Activated CD4-positive, CD25-positive, alpha-beta regulatory T cell (primary cell): ENCODE measurements around the gene TMEM187.
"Not testable (repeated sequence)": the region's sequence is repeated elsewhere in the genome, so short reads cannot be mapped to it uniquely, and the experiment has no call there.

ENCODE experiments used
- DNase-seq, 4 experiments: peaks; one replicate each; lab custom pipeline; 2025; lab: John Stamatoyannopoulos, UW

Gene TMEM187

GRCh38 chrX:153971450-153972367 lies 845 bp upstream of the TMEM187 start, which contains the start of gene HCFC1:
Gene HCFC1, minus strand, starts transcription at chrX:153971818. Its CDS starts 978 bp downstream, at chrX:153970840.
- peak; percentile 69 to 83 (median 78) for DNase-seq

GRCh38 chrX:153973127-153974002 lies 811 bp downstream of the TMEM187 start:
- DNase-seq, result no peak

DNA sequence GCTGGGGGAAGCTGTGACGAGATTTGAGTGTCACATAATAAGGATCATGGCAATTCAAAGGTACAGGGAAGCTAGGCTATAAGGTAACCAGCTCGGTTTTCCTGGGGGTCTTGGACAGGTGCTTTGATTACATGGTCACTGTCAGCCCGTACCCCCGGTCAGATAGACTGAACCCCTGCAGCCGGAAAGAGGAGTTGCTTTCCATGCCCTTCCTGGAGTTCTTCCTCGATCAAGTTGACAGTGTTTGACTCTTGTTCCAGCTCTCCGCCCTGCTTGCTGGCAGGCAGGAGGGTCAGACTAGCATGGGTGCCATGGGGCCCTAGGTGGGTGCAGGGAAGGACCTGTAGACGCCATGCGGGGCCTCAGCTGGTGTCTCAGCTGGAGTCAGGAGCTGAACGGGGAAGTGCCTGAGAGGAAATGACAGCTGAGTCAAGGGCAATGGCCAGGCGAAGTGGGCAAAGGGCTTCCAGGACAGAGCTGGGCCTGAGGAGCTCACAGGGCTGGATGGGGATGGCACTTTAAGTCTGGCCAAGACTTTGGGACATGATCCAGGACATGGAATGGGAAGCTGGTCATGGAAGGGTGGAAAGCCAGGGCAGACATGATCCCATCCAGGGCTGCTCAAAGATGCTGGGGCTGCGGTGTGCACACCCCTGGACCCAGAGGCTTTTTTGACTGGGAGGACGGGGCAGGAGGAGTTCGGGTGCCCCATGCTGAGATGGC lies 1.6 kb downstream of the TMEM187 start:
- no peak for DNase-seq

- DNase-seq, result no peak
Observed at GRCh38 chrX:153974726-153975286, 2.3 kb downstream of the TMEM187 start.

DNA sequence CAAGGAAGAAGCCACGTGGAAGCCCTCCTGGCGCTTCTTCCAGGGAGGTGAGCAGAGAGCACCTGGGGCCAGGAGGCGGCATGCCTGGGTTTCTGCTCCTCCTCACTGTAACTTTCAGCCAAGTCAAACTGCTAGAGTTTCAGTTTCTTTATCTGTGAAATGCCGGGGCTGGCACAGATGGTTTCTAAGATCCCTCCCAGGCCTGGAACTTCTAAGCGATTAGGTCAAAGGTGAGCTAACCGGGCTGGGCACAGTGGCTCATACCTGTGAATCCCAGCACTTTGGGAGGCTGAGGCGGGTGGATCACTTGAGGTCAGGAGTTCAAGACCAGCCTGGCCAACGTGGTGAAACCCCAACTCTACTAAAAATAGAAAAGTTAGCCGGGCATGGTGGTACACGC lies 7.8 kb downstream of the TMEM187 start:
- not testable (repeated sequence) for DNase-seq

DNA sequence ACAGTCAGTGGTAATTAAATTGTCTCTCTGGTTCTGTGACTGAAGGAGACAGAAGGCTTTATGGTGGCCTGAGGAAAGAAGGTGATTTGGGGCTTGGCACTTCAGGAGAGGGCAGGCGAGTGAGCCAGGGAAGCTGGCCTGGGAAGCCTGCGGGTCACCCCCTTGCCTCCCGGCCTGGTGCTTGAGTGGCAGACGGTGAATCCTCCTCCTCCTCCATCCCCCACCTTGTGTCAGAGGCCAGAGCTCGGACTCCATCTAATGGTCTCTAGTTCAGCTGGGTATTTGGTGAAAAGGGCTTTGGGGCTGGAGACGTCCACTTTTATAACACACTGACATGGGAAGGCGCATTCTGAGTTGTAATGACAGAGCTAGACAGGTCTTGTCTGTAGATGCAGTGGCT lies 8.7 kb downstream of the TMEM187 start:
- no peak for DNase-seq

DNA sequence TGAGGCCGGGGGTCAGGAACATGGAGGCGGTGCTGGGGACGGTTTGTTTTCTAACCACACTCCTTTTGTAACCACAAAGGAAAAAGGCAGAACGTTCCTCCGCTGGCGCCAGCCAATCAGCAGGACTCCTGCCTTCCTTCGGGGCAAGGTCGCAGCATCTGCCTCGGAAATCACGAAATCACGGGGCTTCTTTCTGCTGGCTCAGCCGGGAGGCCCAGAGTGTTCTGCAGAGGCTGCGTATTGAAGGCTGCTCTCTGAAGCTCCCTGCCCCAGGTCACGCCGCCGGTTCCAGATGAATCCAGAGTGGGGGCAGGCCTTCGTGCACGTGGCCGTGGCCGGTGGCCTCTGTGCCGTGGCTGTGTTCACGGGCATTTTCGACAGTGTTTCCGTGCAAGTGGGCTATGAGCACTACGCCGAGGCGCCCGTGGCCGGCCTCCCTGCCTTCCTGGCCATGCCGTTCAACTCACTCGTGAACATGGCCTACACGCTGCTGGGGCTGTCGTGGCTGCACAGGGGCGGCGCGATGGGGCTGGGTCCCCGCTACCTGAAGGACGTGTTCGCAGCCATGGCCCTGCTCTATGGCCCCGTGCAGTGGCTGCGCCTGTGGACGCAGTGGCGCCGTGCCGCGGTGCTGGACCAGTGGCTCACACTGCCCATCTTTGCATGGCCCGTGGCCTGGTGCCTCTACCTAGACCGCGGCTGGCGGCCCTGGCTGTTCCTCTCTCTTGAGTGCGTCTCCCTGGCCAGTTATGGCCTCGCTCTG lies 9.4 kb downstream of the TMEM187 start:
- no peak for DNase-seq

DNA sequence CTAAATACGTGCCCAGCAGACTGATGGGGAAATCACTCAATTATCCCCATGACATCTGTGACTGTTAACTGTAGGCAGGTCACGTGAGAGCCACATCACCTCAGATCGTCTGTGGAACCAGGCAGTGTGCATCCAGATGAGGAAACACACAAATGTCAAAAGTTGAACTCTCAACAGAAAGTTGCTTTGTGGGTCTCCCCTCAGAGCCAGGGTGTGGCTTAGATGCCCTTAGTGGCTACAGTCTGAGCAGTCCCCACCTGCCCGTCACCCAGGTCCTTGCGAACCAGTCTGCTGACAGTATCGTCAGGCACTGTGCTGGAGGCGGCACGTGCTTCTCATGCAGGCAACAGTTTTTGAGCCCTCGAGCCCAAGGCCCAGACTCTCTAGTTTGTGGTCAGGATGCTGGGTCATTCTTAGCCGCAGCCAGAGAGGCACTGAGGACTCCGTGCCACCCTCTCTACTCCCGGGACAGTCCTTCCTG lies 10.8 kb downstream of the TMEM187 start:
- no peak for DNase-seq

GRCh38 chrX:153984351-153985178 lies 12.0 kb downstream of the TMEM187 start:
- DNase-seq, result no peak

- no peak for DNase-seq
Observed at GRCh38 chrX:153988493-153988892, 15.9 kb downstream of the TMEM187 start.

- no peak for DNase-seq
Observed at GRCh38 chrX:153989973-153990655, 17.6 kb downstream of the TMEM187 start.

DNA sequence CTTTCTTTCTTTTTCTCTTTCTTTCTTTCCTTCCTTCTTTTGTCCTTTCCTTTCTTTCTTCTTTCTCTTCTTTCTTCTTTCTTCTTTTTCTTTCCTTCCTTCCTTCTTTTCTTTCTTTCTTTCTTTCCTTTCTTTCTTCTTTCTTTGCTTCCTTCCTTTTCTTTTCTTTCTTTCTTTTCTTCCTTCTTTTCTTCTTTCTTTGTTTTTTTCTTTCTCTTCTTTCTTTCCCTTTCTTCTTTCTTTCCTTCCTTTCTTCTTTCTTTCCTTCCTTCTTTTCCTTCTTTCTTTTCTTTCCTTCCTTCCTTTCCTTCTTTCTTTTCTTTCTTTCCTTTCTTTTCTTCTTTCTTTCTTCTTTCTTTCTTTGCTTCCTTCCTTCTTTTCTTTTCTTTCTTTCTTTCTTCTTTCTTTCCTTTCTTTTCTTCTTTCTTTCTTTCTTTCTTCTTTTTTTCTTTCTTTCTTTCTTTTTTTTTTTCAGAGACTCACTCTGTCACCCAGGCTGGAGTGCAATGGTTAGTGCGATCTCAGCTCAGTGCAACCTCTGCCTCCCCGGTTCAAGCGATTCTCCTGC lies 18.5 kb downstream of the TMEM187 start:
- DNase-seq, result no peak

- no peak for DNase-seq
Observed at GRCh38 chrX:153992180-153992579, 19.6 kb downstream of the TMEM187 start.

- DNase-seq, result no peak
Observed at GRCh38 chrX:153993079-153993478, 20.5 kb downstream of the TMEM187 start.

GRCh38 chrX:153993978-153994377 lies 21.4 kb downstream of the TMEM187 start:
- no peak for DNase-seq

DNA sequence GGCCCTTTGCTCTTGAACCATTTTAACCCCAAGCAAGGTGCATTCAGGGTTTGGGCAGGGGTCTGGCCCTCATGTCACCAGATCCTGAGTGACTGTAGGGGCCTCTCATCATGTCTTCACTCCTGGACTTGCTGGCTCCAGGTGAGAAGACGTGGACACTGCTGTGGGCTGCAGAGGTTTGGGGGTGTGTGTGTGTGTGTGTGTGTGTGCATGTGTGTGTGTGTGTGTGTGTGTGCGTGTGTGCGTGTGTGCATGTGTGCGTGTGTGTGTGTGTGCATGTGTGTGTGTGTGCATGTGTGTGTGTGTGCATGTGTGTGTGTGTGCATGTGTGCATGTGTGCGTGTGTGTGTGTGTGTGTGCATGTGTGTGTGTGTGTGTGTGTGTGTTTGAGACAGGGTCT lies 21.8 kb downstream of the TMEM187 start:
- not testable (repeated sequence) for DNase-seq

GRCh38 chrX:153995504-153995903 lies 22.9 kb downstream of the TMEM187 start:
- DNase-seq, result no peak

DNA sequence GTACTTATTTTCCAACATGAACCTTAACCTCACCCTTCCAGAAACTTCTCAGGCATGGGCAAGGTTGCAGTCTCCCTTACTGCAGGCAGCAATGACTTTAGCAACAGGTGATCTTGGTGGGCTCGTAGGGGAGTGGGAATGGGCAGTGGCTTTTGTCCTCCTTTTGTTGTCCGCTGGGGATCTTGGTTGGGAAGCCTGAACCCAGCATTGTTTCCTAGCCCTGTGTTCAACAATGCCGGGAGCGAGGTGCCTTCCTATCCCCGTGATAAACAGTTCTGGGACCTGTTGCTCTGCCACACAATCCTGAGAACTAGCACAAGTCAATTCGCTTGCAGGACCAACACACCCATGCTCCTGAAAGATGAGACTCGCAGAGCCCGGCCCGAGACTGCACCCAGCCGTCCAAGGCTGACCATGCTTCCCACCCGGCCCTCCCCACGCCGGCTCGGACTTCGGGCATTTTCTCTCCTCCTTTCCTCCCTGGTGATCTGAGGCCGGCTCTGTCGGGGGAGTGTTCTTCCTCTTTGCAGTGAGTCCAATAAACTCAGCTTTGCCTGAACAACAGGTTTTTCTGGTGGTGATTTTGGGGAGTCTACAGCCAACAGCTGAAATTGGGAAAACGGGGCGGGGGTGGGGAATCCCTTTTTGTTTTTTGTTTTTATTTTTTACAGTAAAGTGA lies 26.9 kb downstream of the TMEM187 start:
- no peak for DNase-seq
